HepG2 (cell line): ENCODE results near the gene DDAH1. TPM values are rescaled to one million over a fixed set of nuclear protein-coding genes. Genes with fewer than 3 reads are reported as not detected.

ENCODE experiments used
- ATAC-seq: fragments of 200-7000 bp; cut with Tn5 transposase; 3 replicates; pipeline ENCODE4 v1.9.1; 2020; ENCODE audit warnings: mild to moderate bottlenecking, moderate library complexity
- BruUV-seq: library from RNA; stranded (reverse); fragments of 400-500 nt; replicated peaks from 2 replicates; lab custom pipeline; 2021; lab: Mats Ljungman, UMichigan
- CTCF ChIA-PET: fragments of 300-600 bp; formaldehyde crosslinking; extraction: SDS; loops from one replicate; lab custom pipeline; 2021; ENCODE audit warnings: low total read pairs, inconsistent platforms, low intra/inter-chr PET ratio; lab: Yijun Ruan, JAX
- POLR2A ChIA-PET: fragments of 350-600 bp; sonication (Branson Sonifier 250); formaldehyde crosslinking; loops from one replicate; lab custom pipeline; 2020; ENCODE audit warnings: antibody characterized with exemption, inconsistent platforms; lab: Yijun Ruan, JAX
- DNase-seq: peaks from one replicate; pipeline ENCODE4 v3.0.0-alpha.2; 2015; ENCODE audit warnings: low spot score
- FAIRE-seq: peaks from 3 replicates; lab custom pipeline; 2011; peaks lifted over from hg19 to GRCh38; lab: Jason Lieb, UNC
- H2AFZ ChIP-seq: one replicate; pipeline ENCODE4 v1.6.1; 2011; ENCODE audit warnings: low read length, inconsistent platforms
- H3K27ac ChIP-seq: fragments of 300-600 bp; 3 replicates; pipeline ENCODE4 v1.8.0; 2011; ENCODE audit warnings: mixed run types, mild to moderate bottlenecking, mixed read lengths, low read length, inconsistent platforms; ENCODE audit not compliant: insufficient read depth; ENCODE audit errors: extremely low read length
- H3K27me3 ChIP-seq, 2 experiments: fragments of 200-600 bp in 1 of 2; 2 replicates in 1 of 2; 3 replicates in 1 of 2; pipeline versions ENCODE4 v1.6.0 to v1.8.0; 2011; ENCODE audit warnings: low read length in 2 of 2, mild to moderate bottlenecking in 2 of 2, moderate library complexity in 2 of 2, inconsistent platforms in 1 of 2; ENCODE audit not compliant: insufficient read depth in 2 of 2, control insufficient read depth in 1 of 2
- H3K36me3 ChIP-seq, 2 experiments: fragments of 200-600 bp in 1 of 2; replicated peaks in 1 of 2; 2 replicates in 1 of 2; 3 replicates in 1 of 2; pipeline versions ENCODE4 v1.5.1 to v1.8.0; 2011; ENCODE audit warnings: low read length in 2 of 2, inconsistent platforms in 1 of 2; ENCODE audit not compliant: insufficient read depth in 2 of 2, control insufficient read depth in 1 of 2
- H3K4me1 ChIP-seq: 2 replicates; pipeline ENCODE4 v1.5.1; 2012; ENCODE audit warnings: low read length, inconsistent platforms; ENCODE audit not compliant: insufficient read depth
- H3K4me2 ChIP-seq: 2 replicates; pipeline ENCODE4 v1.6.0; 2011; ENCODE audit warnings: low read depth, low read length, inconsistent platforms
- H3K4me3 ChIP-seq, 3 experiments: fragments of 200-600 bp in 1 of 3; sonication (generic), shearing (Covaris generic) in 1 of 3; replicated peaks in 1 of 3; 2 replicates each; pipeline ENCODE4 v1.5.1; 2011 to 2016; ENCODE audit warnings: low read length in 3 of 3, inconsistent platforms in 2 of 3, low read depth in 2 of 3, mild to moderate bottlenecking in 2 of 3, control low read depth in 1 of 3, mixed read lengths in 1 of 3; ENCODE audit not compliant: insufficient read depth in 1 of 3
- H3K79me2 ChIP-seq: one replicate; pipeline ENCODE4 v1.6.1; 2011; ENCODE audit warnings: low read length, inconsistent platforms; ENCODE audit not compliant: insufficient read depth
- H3K9ac ChIP-seq: 2 replicates; pipeline ENCODE4 v1.6.0; 2011; ENCODE audit warnings: mild to moderate bottlenecking, low read depth, low read length, inconsistent platforms; ENCODE audit not compliant: insufficient read depth
- H3K9me3 ChIP-seq: 2 replicates; pipeline ENCODE4 v1.5.1; 2012; ENCODE audit warnings: mild to moderate bottlenecking, low read length
- H4K20me1 ChIP-seq: 2 replicates; pipeline ENCODE4 v1.6.0; 2011; ENCODE audit warnings: inconsistent platforms, mild to moderate bottlenecking, low read length, moderate library complexity; ENCODE audit not compliant: insufficient read depth
- ATF4 ChIP-seq, 2 experiments: fragments of 450-650 bp in 1 of 2; sonication (generic) in 1 of 2; formaldehyde crosslinking; IDR thresholded peaks; 2 replicates each; pipeline versions ENCODE4 v1.5.0 to v1.8.0; 2020 to 2022; ENCODE audit warnings: mild to moderate bottlenecking in 1 of 2, missing genetic modification reagents in 1 of 2
- ELK4 ChIP-seq: sonication (generic); formaldehyde crosslinking; IDR thresholded peaks from 2 replicates; pipeline ENCODE4 v1.9.0; 2021; ENCODE audit warnings: missing genetic modification reagents, borderline replicate concordance
- GLI4 ChIP-seq: sonication (generic); formaldehyde crosslinking; IDR thresholded peaks from 2 replicates; pipeline ENCODE4 v1.5.1; 2020; ENCODE audit warnings: missing genetic modification reagents, mild to moderate bottlenecking, moderate library complexity, borderline replicate concordance
- HNF4G ChIP-seq, 2 experiments: sonication (generic) in 1 of 2; formaldehyde crosslinking in 1 of 2; IDR thresholded peaks; 2 replicates each; pipeline versions ENCODE4 v1.4.0 to v1.6.1; 2011 to 2020; ENCODE audit warnings: borderline replicate concordance in 2 of 2, low read depth in 2 of 2, mild to moderate bottlenecking in 2 of 2, low read length in 1 of 2, missing genetic modification reagents in 1 of 2, moderate library complexity in 1 of 2
- MLX ChIP-seq: IDR thresholded peaks from 2 replicates; pipeline ENCODE4 v1.6.1; 2016
- NR1H2 ChIP-seq: sonication (generic); formaldehyde crosslinking; IDR thresholded peaks from 2 replicates; pipeline ENCODE4 v1.8.1; 2022; ENCODE audit warnings: low read depth, missing genetic modification reagents, borderline replicate concordance
- PATZ1 ChIP-seq: sonication (generic); formaldehyde crosslinking; IDR thresholded peaks from 2 replicates; pipeline ENCODE4 v1.4.0; 2020; ENCODE audit warnings: missing genetic modification reagents
- RXRA ChIP-seq: sonication (generic); formaldehyde crosslinking; IDR thresholded peaks from 2 replicates; pipeline ENCODE4 v1.5.1; 2020; ENCODE audit warnings: missing genetic modification reagents
- SPEN ChIP-seq: sonication (generic); formaldehyde crosslinking; IDR thresholded peaks from 2 replicates; pipeline ENCODE4 v1.5.1; 2020; ENCODE audit warnings: low read depth, mild to moderate bottlenecking, missing genetic modification reagents
- THAP7 ChIP-seq: sonication (generic); formaldehyde crosslinking; IDR thresholded peaks from 2 replicates; pipeline ENCODE4 v1.8.1; 2023; ENCODE audit warnings: mild to moderate bottlenecking, missing genetic modification reagents
- ZIK1 ChIP-seq: sonication (generic); formaldehyde crosslinking; IDR thresholded peaks from 2 replicates; pipeline ENCODE4 v1.5.0; 2020; ENCODE audit warnings: mild to moderate bottlenecking, low read depth, missing genetic modification reagents, borderline replicate concordance
- ZMYM4 ChIP-seq: sonication (generic); formaldehyde crosslinking; IDR thresholded peaks from 2 replicates; pipeline ENCODE4 v1.8.1; 2023; ENCODE audit warnings: mild to moderate bottlenecking, missing genetic modification reagents
- ZNF260 ChIP-seq: sonication (generic); formaldehyde crosslinking; IDR thresholded peaks from 2 replicates; pipeline ENCODE4 v1.4.0; 2020; ENCODE audit warnings: missing genetic modification reagents, low read depth, mild to moderate bottlenecking, borderline replicate concordance
- ZNF3 ChIP-seq: IDR thresholded peaks from 2 replicates; pipeline ENCODE4 v1.7.0; 2017; ENCODE audit warnings: inconsistent platforms
- ZNF589 ChIP-seq: sonication (generic); formaldehyde crosslinking; conservative IDR thresholded peaks from 2 replicates; pipeline ENCODE4 v1.8.0; 2022; ENCODE audit warnings: mild to moderate bottlenecking, moderate library complexity, missing genetic modification reagents
- ZNF839 ChIP-seq: sonication (generic); formaldehyde crosslinking; IDR thresholded peaks from 2 replicates; pipeline ENCODE4 v1.4.0; 2020; ENCODE audit warnings: missing genetic modification reagents, mild to moderate bottlenecking, borderline replicate concordance
- WGBS: methylation state at CpG from one replicate; pipeline ENCODE4 v1.1.6; 2017; ENCODE audit warnings: low lambda C conversion rate; 5-methylcytosine and 5-hydroxymethylcytosine counted together
- in situ Hi-C: cut with HindIII; loops from 2 replicates; pipeline ENCODE4 v1.10.0; 2017; ENCODE audit warnings: low pct_unique_long_range_greater_than_20kb; ENCODE audit not compliant: extremely low pct_ligation_motif_present
- intact Hi-C: fragments of 100-400 bp; cut with micrococcal nuclease; formaldehyde crosslinking; loops from one replicate; pipeline ENCODE4 v1.10.0; 2022; ENCODE audit not compliant: unreplicated experiment
- polyA plus RNA-seq, 8 experiments: library from polyadenylated mRNA; depleted of rRNA in 3 of 8; stranded (reverse) in 7 of 8; unstranded in 1 of 8; fragments of >200 nt; fragmentation: Illumina TruSeq in 4 of 8; extraction: Trizol in 4 of 8; gene quantifications; 2 replicates each; pipeline versions ENCODE4 v1.2.1 to v1.2.3, GENCODE V29; 2011 to 2016; ENCODE audit warnings: low read depth in 4 of 8, missing spikeins in 1 of 8, mixed read lengths in 1 of 8; ENCODE audit not compliant: insufficient read depth in 1 of 8
- total RNA-seq, 5 experiments: library from RNA; depleted of rRNA; stranded (reverse); fragments of >200 nt; fragmentation: Illumina TruSeq; extraction: Trizol; gene quantifications; 2 replicates each; pipeline ENCODE4 v1.2.3, GENCODE V29; 2016; ENCODE audit warnings: low read depth in 1 of 5

Gene DDAH1
- total and polyA plus RNA-seq, 2 of the 13 experiments (the other 11 are each of a cell fraction or from before 2014, with no cell fraction given) = 39.7 to 64.4 TPM

- peak; percentile 99 for ATAC-seq
- no peaks in the 10 kb centered on the region for H3K9me3 ChIP-seq
- peaks cover 41% of the 10 kb centered on the region for H3K79me2 ChIP-seq
- 0 out of 2 replicates have a peak, but pooled peaks cover 5% of the 10 kb centered on the region for H4K20me1 ChIP-seq
- 0% methylated on average over 8 of the region's 78 CpGs for WGBS
- in situ Hi-C loops = no loop called here
- peak; percentile 94 for DNase-seq
- POLR2A ChIA-PET = interaction anchor here (0.7 to 2.9 kb wide), 17 partner anchors 9 to 703 kb away, joined by 3 to 37 read pairs (median 6); partner anchors contain the start of genes C1orf52, CCN1, SYDE2 and ZNHIT6
- H3K9ac ChIP-seq = peak within 1 kb of the TSS; percentile 95
- no peaks in the 10 kb centered on the region; a peak in 1 of 5 replicates for H3K27me3 ChIP-seq
- intact Hi-C loops = no loop called here
- peak; percentile 91 for FAIRE-seq
- peak within 1 kb of the TSS; percentile 57 for H2AFZ ChIP-seq
- peaks cover 0 to 6% of the 10 kb centered on the region in 2 experiments; a peak in 1 of 5 replicates for H3K36me3 ChIP-seq
- peaks cover 61% of the 10 kb centered on the region for H3K4me1 ChIP-seq
- CTCF ChIA-PET = no interaction called here
- H3K4me3 ChIP-seq = peak within 1 kb of the TSS; percentile 87 to 100 (median 89)
- BruUV-seq = no TSS peak
- peak within 1 kb of the TSS; percentile 83 for H3K27ac ChIP-seq
- peak within 1 kb of the TSS; percentile 84 for H3K4me2 ChIP-seq
- TF ChIP-seq MLX (CRISPR knock-in tag) (no peak), HNF4G (IDR thresholded peaks at IDR 0.05; ENCODE audit: borderline replicate concordance, low read depth, low read length) (no peak), HNF4G (CRISPR knock-in tag; IDR thresholded peaks at IDR 0.05; ENCODE audit: borderline replicate concordance, low read depth) (peak; percentile 29; the same call in 1 of the 2 replicates), GLI4 (CRISPR knock-in tag) (no peak), THAP7 (no peak), ATF4 (CRISPR knock-in tag; IDR thresholded peaks at IDR 0.05) (no peak), PATZ1 (CRISPR knock-in tag) (peak; percentile 75), ZIK1 (0 out of 2 replicates have a peak, but pooled peaks have one; percentile 27), ZNF3 (no peak), RXRA (CRISPR knock-in tag) (peak; percentile 72; the same call in 1 of the 2 replicates), ZNF589 (no peak), SPEN (peak; percentile 77; the same call in 1 of the 2 replicates), ZMYM4 (CRISPR knock-in tag) (peak; percentile 98), ZNF839 (CRISPR knock-in tag) (no peak), ELK4 (CRISPR knock-in tag) (no peak), ZNF260 (CRISPR knock-in tag) (no peak), NR1H2 (no peak)
Observed at GRCh38 chr1:85276215-85276977, 188.6 kb downstream of the DDAH1 start, which contains the start of gene BCL10. BCL10 (minus strand) TSS chr1:85276632; CDS start chr1:85276352, 280 bp downstream.
